Thyroid gland (tissue), 4 donors: ENCODE data around the gene AOAH.

Experiments used
- CTCF ChIP-seq, 6 experiments: fragments of 200-600 bp in 3 of 6; fragments of 450-650 bp in 3 of 6; sonication (generic) in 3 of 6; IDR thresholded peaks; one replicate each; pipeline ENCODE4 v1.5.1; 2016 to 2019; ENCODE audit warnings: antibody characterized with exemption in 6 of 6, mild to moderate bottlenecking in 2 of 6, inconsistent platforms in 1 of 6, moderate library complexity in 1 of 6
- POLR2A ChIP-seq, 2 donors: fragments of 450-650 bp; IDR thresholded peaks; one replicate each; pipeline ENCODE4 v1.6.1; 2017; ENCODE audit warnings: antibody characterized with exemption in 2 of 2, mild to moderate bottlenecking in 2 of 2, moderate library complexity in 1 of 2

DNA sequence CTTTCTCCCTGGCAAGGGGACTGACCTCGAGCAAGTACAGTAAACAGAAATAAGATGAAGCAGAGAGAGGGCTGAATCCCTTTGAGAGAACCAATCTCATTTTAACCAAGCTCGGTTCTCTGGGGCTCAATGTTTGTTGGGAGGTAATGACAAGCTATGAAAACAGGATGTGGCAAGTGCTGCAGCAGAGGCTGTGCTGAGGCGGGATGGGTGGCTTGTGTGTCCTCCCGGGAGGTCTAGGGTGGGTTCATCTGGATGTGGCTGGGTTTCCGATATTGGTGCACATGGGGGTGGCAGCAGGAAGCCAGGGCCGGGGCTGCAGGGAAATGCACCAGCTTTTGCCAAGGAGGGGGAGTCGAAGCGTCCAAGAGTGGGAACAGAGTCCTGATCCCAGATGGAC, 84.5 kb downstream of the AOAH start:
- TF ChIP-seq CTCF (IDR thresholded peaks at IDR 0.05) (no peak), POLR2A (IDR thresholded peaks at IDR 0.05) (no peak)
